HepG2 (cell line): Measurements from ENCODE around the gene FOCAD. TPM values are rescaled to one million over a fixed set of nuclear protein-coding genes. Genes with fewer than 3 reads are reported as not detected.

ENCODE experiments used
- ATAC-seq: fragments of 200-7000 bp; cut with Tn5 transposase; 3 replicates; pipeline ENCODE4 v1.9.1; 2020; ENCODE audit warnings: mild to moderate bottlenecking, moderate library complexity
- BruUV-seq: library from RNA; stranded (reverse); fragments of 400-500 nt; replicated peaks from 2 replicates; lab custom pipeline; 2021; lab: Mats Ljungman, UMichigan
- CTCF ChIA-PET: fragments of 300-600 bp; formaldehyde crosslinking; extraction: SDS; loops from one replicate; lab custom pipeline; 2021; ENCODE audit warnings: low total read pairs, inconsistent platforms, low intra/inter-chr PET ratio; lab: Yijun Ruan, JAX
- POLR2A ChIA-PET: fragments of 350-600 bp; sonication (Branson Sonifier 250); formaldehyde crosslinking; loops from one replicate; lab custom pipeline; 2020; ENCODE audit warnings: antibody characterized with exemption, inconsistent platforms; lab: Yijun Ruan, JAX
- DNase-seq: peaks from one replicate; pipeline ENCODE4 v3.0.0-alpha.2; 2015; ENCODE audit warnings: low spot score
- FAIRE-seq: peaks from 3 replicates; lab custom pipeline; 2011; peaks lifted over from hg19 to GRCh38; lab: Jason Lieb, UNC
- H2AFZ ChIP-seq: one replicate; pipeline ENCODE4 v1.6.1; 2011; ENCODE audit warnings: low read length, inconsistent platforms
- H3K27ac ChIP-seq: fragments of 300-600 bp; 3 replicates; pipeline ENCODE4 v1.8.0; 2011; ENCODE audit warnings: mixed run types, mild to moderate bottlenecking, mixed read lengths, low read length, inconsistent platforms; ENCODE audit not compliant: insufficient read depth; ENCODE audit errors: extremely low read length
- H3K27me3 ChIP-seq, 2 experiments: fragments of 200-600 bp in 1 of 2; 2 replicates in 1 of 2; 3 replicates in 1 of 2; pipeline versions ENCODE4 v1.6.0 to v1.8.0; 2011; ENCODE audit warnings: low read length in 2 of 2, mild to moderate bottlenecking in 2 of 2, moderate library complexity in 2 of 2, inconsistent platforms in 1 of 2; ENCODE audit not compliant: insufficient read depth in 2 of 2, control insufficient read depth in 1 of 2
- H3K36me3 ChIP-seq, 2 experiments: fragments of 200-600 bp in 1 of 2; replicated peaks in 1 of 2; 2 replicates in 1 of 2; 3 replicates in 1 of 2; pipeline versions ENCODE4 v1.5.1 to v1.8.0; 2011; ENCODE audit warnings: low read length in 2 of 2, inconsistent platforms in 1 of 2; ENCODE audit not compliant: insufficient read depth in 2 of 2, control insufficient read depth in 1 of 2
- H3K4me1 ChIP-seq: 2 replicates; pipeline ENCODE4 v1.5.1; 2012; ENCODE audit warnings: low read length, inconsistent platforms; ENCODE audit not compliant: insufficient read depth
- H3K4me2 ChIP-seq: 2 replicates; pipeline ENCODE4 v1.6.0; 2011; ENCODE audit warnings: low read depth, low read length, inconsistent platforms
- H3K4me3 ChIP-seq, 3 experiments: fragments of 200-600 bp in 1 of 3; sonication (generic), shearing (Covaris generic) in 1 of 3; replicated peaks in 1 of 3; 2 replicates each; pipeline ENCODE4 v1.5.1; 2011 to 2016; ENCODE audit warnings: low read length in 3 of 3, inconsistent platforms in 2 of 3, low read depth in 2 of 3, mild to moderate bottlenecking in 2 of 3, control low read depth in 1 of 3, mixed read lengths in 1 of 3; ENCODE audit not compliant: insufficient read depth in 1 of 3
- H3K79me2 ChIP-seq: one replicate; pipeline ENCODE4 v1.6.1; 2011; ENCODE audit warnings: low read length, inconsistent platforms; ENCODE audit not compliant: insufficient read depth
- H3K9ac ChIP-seq: 2 replicates; pipeline ENCODE4 v1.6.0; 2011; ENCODE audit warnings: mild to moderate bottlenecking, low read depth, low read length, inconsistent platforms; ENCODE audit not compliant: insufficient read depth
- H3K9me3 ChIP-seq: 2 replicates; pipeline ENCODE4 v1.5.1; 2012; ENCODE audit warnings: mild to moderate bottlenecking, low read length
- H4K20me1 ChIP-seq: 2 replicates; pipeline ENCODE4 v1.6.0; 2011; ENCODE audit warnings: inconsistent platforms, mild to moderate bottlenecking, low read length, moderate library complexity; ENCODE audit not compliant: insufficient read depth
- CC2D1A ChIP-seq: sonication (generic); formaldehyde crosslinking; IDR thresholded peaks from 2 replicates; pipeline ENCODE4 v1.8.1; 2023; ENCODE audit warnings: mild to moderate bottlenecking, missing genetic modification reagents
- RAD51 ChIP-seq: fragments of 450-650 bp; IDR thresholded peaks from 2 replicates; pipeline ENCODE4 v1.6.1; 2016; ENCODE audit warnings: borderline replicate concordance
- SMYD3 ChIP-seq: sonication (generic); formaldehyde crosslinking; IDR thresholded peaks from 2 replicates; pipeline ENCODE4 v1.8.1; 2023; ENCODE audit warnings: mild to moderate bottlenecking, missing genetic modification reagents
- XRCC5 ChIP-seq: fragments of 200-400 bp; formaldehyde crosslinking; optimal IDR thresholded peaks from 2 replicates; pipeline ENCODE3; 2017; ENCODE audit warnings: mild to moderate bottlenecking, low read length
- ZNF326 ChIP-seq: sonication (generic); formaldehyde crosslinking; IDR thresholded peaks from 2 replicates; pipeline ENCODE4 v1.4.0; 2020; ENCODE audit warnings: missing genetic modification reagents, borderline replicate concordance
- ZNF775 ChIP-seq: sonication (generic); formaldehyde crosslinking; IDR thresholded peaks from 2 replicates; pipeline ENCODE4 v1.4.0; 2020; ENCODE audit warnings: missing genetic modification reagents, mild to moderate bottlenecking, moderate library complexity, borderline replicate concordance
- WGBS: methylation state at CpG from one replicate; pipeline ENCODE4 v1.1.6; 2017; ENCODE audit warnings: low lambda C conversion rate; 5-methylcytosine and 5-hydroxymethylcytosine counted together
- in situ Hi-C: cut with HindIII; loops from 2 replicates; pipeline ENCODE4 v1.10.0; 2017; ENCODE audit warnings: low pct_unique_long_range_greater_than_20kb; ENCODE audit not compliant: extremely low pct_ligation_motif_present
- intact Hi-C: fragments of 100-400 bp; cut with micrococcal nuclease; formaldehyde crosslinking; loops from one replicate; pipeline ENCODE4 v1.10.0; 2022; ENCODE audit not compliant: unreplicated experiment
- polyA plus RNA-seq, 8 experiments: library from polyadenylated mRNA; depleted of rRNA in 3 of 8; stranded (reverse) in 7 of 8; unstranded in 1 of 8; fragments of >200 nt; fragmentation: Illumina TruSeq in 4 of 8; extraction: Trizol in 4 of 8; gene quantifications; 2 replicates each; pipeline versions ENCODE4 v1.2.1 to v1.2.3, GENCODE V29; 2011 to 2016; ENCODE audit warnings: low read depth in 4 of 8, missing spikeins in 1 of 8, mixed read lengths in 1 of 8; ENCODE audit not compliant: insufficient read depth in 1 of 8
- total RNA-seq, 5 experiments: library from RNA; depleted of rRNA; stranded (reverse); fragments of >200 nt; fragmentation: Illumina TruSeq; extraction: Trizol; gene quantifications; 2 replicates each; pipeline ENCODE4 v1.2.3, GENCODE V29; 2016; ENCODE audit warnings: low read depth in 1 of 5
- TF ChIP-seq, protein P1 (sequence below): sonication (generic); formaldehyde crosslinking; IDR thresholded peaks from 2 replicates; pipeline ENCODE4 v1.4.0; 2020; ENCODE audit warnings: missing genetic modification reagents
- TF ChIP-seq, protein P2 (sequence below): sonication (generic); formaldehyde crosslinking; IDR thresholded peaks from 2 replicates; pipeline ENCODE4 v1.5.0; 2020; ENCODE audit warnings: mild to moderate bottlenecking, missing genetic modification reagents
- TF ChIP-seq, protein P3 (sequence below): IDR thresholded peaks from 2 replicates; pipeline ENCODE4 v1.6.1; 2016; ENCODE audit warnings: mild to moderate bottlenecking

FOCAD gene
- total and polyA plus RNA-seq, 2 of the 13 experiments (the other 11 are each of a cell fraction or from before 2014, with no cell fraction given), result 18.0 to 31.1 TPM

- TF ChIP-seq ZNF326 (CRISPR knock-in tag), result no peak
Observed at GRCh38 chr9:20921362-20921761, 237.3 kb downstream of the FOCAD start (continued).

GRCh38 chr9:20925256-20926045, 241.4 kb downstream of the FOCAD start:
- POLR2A ChIA-PET, result no interaction called here
- no peaks in the 10 kb centered on the region for H3K9me3 ChIP-seq
- intact Hi-C loops (loop anchor here (10.0 kb wide), 1 partner anchor 241 kb away; the partner anchor contains the start of gene FOCAD), in situ Hi-C loops (no loop called here)
- no peak for ATAC-seq
- CTCF ChIA-PET, result no interaction called here
- H2AFZ ChIP-seq, result no peak overlapping the region
- H3K9ac ChIP-seq, result no peak overlapping the region
- no TSS peak for BruUV-seq
- FAIRE-seq, result no peak
- WGBS, result 100% methylated on average over 1 of the region's 1 CpG
- no peak overlapping the region for H3K4me3 ChIP-seq
- no peaks in the 10 kb centered on the region for H3K27me3 ChIP-seq
- no peak overlapping the region for H3K27ac ChIP-seq
- no peak for TF ChIP-seq SMYD3 (CRISPR knock-in tag)
- no peak for TF ChIP-seq CC2D1A (CRISPR knock-in tag)
- TF ChIP-seq, protein P1, sequence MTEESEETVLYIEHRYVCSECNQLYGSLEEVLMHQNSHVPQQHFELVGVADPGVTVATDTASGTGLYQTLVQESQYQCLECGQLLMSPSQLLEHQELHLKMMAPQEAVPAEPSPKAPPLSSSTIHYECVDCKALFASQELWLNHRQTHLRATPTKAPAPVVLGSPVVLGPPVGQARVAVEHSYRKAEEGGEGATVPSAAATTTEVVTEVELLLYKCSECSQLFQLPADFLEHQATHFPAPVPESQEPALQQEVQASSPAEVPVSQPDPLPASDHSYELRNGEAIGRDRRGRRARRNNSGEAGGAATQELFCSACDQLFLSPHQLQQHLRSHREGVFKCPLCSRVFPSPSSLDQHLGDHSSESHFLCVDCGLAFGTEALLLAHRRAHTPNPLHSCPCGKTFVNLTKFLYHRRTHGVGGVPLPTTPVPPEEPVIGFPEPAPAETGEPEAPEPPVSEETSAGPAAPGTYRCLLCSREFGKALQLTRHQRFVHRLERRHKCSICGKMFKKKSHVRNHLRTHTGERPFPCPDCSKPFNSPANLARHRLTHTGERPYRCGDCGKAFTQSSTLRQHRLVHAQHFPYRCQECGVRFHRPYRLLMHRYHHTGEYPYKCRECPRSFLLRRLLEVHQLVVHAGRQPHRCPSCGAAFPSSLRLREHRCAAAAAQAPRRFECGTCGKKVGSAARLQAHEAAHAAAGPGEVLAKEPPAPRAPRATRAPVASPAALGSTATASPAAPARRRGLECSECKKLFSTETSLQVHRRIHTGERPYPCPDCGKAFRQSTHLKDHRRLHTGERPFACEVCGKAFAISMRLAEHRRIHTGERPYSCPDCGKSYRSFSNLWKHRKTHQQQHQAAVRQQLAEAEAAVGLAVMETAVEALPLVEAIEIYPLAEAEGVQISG, result no peak
- TF ChIP-seq, protein P2, sequence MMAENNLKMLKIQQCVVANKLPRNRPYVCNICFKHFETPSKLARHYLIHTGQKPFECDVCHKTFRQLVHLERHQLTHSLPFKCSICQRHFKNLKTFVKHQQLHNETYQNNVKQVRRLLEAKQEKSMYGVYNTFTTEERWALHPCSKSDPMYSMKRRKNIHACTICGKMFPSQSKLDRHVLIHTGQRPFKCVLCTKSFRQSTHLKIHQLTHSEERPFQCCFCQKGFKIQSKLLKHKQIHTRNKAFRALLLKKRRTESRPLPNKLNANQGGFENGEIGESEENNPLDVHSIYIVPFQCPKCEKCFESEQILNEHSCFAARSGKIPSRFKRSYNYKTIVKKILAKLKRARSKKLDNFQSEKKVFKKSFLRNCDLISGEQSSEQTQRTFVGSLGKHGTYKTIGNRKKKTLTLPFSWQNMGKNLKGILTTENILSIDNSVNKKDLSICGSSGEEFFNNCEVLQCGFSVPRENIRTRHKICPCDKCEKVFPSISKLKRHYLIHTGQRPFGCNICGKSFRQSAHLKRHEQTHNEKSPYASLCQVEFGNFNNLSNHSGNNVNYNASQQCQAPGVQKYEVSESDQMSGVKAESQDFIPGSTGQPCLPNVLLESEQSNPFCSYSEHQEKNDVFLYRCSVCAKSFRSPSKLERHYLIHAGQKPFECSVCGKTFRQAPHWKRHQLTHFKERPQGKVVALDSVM (CRISPR knock-in tag), result no peak
- TF ChIP-seq, protein P3, sequence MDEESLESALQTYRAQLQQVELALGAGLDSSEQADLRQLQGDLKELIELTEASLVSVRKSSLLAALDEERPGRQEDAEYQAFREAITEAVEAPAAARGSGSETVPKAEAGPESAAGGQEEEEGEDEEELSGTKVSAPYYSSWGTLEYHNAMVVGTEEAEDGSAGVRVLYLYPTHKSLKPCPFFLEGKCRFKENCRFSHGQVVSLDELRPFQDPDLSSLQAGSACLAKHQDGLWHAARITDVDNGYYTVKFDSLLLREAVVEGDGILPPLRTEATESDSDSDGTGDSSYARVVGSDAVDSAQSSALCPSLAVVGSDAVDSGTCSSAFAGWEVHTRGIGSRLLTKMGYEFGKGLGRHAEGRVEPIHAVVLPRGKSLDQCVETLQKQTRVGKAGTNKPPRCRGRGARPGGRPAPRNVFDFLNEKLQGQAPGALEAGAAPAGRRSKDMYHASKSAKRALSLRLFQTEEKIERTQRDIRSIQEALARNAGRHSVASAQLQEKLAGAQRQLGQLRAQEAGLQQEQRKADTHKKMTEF (CRISPR knock-in tag), result no peak
- no peak for TF ChIP-seq RAD51
- TF ChIP-seq ZNF775 (CRISPR knock-in tag), result no peak
- no peak for TF ChIP-seq XRCC5
- peaks cover 0 to 2% of the 10 kb centered on the region in 2 experiments; a peak in 1 of 5 replicates for H3K36me3 ChIP-seq
- no peak overlapping the region for H3K4me2 ChIP-seq
- H3K79me2 ChIP-seq, result no peaks in the 10 kb centered on the region
- DNase-seq, result peak; percentile 5
- H3K4me1 ChIP-seq, result no peaks in the 10 kb centered on the region
- no peaks in the 10 kb centered on the region for H4K20me1 ChIP-seq
